GM19397 (cell line): Measurements from ENCODE around the gene GRIK4.

ENCODE experiments used
- ATAC-seq: cut with Tn5 transposase; IDR thresholded peaks from one replicate; pipeline ENCODE4 v1.9.1; 2021; ENCODE audit warnings: mild to moderate bottlenecking, moderate library complexity; ENCODE audit not compliant: unreplicated experiment

Gene GRIK4

GRCh38 chr11:120546312-120547205 is 35.0 kb downstream of the GRIK4 start:
- ATAC-seq, result no peak

GRCh38 chr11:120547316-120547715 is 35.8 kb downstream of the GRIK4 start:
- no peak for ATAC-seq

DNA sequence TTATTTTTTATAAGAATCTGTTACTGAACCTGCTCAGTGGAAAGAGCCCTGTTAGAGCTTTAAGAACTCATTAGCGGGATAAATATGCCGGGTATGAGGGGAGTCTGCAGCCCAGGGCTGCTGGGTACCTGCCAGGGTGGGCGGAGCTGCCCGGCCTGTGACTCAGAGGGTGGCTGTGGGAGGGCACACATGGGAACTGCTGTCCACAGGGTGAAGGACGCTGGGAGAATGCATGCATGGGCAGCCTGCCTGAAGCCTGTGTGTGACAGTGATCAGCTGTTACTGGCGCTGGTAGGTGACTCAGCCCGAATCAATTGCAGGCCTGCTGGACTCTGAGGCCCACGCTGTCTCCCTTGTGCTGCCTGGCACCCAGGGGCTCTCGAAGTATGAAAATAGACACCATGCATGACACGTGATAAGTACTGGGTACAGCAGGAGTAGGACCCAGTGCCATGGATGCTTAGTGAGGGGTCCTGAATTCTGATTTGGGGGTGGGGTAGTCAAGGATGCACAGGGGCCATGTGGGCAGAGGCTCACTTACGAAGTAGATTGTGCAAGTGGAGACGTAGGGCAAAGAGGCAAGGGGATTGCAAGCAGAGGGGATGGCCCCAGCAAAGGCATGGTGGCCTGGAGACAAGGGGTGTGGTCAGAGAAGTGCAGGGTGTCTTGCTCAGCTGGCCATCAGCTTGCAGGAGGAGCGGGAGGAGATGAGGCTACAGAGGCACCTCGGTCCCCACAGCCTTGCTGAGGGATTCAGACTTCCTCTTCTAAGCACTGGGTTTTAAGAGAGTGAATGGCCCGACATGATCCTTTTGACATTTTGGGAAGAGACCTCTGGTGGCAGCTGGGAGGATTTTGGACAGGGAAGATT is 36.5 kb downstream of the GRIK4 start:
- no peak for ATAC-seq

- no peak for ATAC-seq
Observed at GRCh38 chr11:120548682-120549209, 37.2 kb downstream of the GRIK4 start.

DNA sequence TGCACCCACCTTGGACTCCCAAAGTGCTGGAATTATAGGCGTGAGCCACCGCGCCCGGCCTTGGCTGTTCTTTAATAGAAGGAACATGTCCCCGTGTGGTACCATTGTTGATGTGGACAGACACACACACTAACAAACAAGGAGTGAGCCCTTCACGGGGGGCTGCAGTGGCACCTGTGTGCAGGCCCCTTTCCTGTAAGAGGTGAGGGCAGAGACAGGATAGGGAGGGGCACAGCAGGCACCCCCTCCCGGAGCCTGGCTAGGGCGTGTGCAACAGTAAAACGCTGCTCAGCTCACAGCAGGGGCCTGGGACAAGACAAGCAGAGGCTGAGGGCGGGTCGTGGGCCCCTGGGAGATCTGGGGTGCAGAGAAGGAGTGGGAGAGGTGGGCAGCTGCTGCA is 37.8 kb downstream of the GRIK4 start:
- ATAC-seq, result no peak

DNA sequence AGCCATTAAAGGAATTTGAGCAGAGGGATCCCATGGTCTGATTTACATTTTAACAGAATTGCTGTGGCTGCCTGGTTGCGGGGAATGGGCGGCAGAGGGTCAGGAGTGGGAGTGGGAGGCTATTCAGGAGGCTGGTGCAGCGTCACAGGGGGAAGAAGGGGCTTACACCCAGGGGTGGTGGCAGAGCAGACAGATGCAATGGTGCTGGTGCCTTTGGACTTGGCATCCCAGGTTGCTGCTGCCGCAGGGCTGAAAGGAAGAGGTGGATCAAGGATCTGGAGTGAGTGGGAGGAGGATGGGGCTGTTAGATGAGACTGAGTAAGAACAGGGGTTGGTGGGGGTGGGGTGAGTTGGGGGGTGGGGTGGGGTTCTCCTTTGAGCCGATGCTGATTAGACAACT is 38.5 kb downstream of the GRIK4 start:
- no peak for ATAC-seq

- ATAC-seq, result no peak
Observed at GRCh38 chr11:120551191-120551590, 39.6 kb downstream of the GRIK4 start.

GRCh38 chr11:120554766-120555432 is 43.4 kb downstream of the GRIK4 start:
- no peak for ATAC-seq

- ATAC-seq, result no peak
Observed at GRCh38 chr11:120555433-120555773, 43.9 kb downstream of the GRIK4 start.

- ATAC-seq, result no peak
Observed at GRCh38 chr11:120556797-120557196, 45.2 kb downstream of the GRIK4 start.

GRCh38 chr11:120558744-120559431 is 47.3 kb downstream of the GRIK4 start:
- ATAC-seq, result no peak

DNA sequence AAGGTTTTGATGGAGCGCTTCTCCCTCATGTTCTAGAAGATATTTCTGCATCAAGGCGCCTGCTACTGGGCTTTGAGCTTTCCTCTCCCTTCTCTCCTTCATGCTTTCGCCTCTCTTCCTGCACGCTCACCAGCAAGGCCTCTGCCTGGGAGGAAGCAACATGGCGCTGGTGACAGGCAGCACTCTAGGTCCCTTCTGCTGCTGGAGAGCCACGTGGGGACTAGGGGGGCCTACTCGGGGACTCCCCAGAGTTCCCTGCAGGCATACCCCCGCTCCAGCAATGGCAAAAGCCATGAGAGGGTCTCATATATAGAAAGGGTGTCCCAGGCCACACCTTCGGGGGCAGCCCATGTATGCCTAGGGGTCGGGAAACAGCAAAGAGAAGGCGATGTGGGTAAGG is 49.7 kb downstream of the GRIK4 start:
- ATAC-seq, result no peak

GRCh38 chr11:120562806-120563425 is 51.4 kb downstream of the GRIK4 start:
- no peak for ATAC-seq

GRCh38 chr11:120563703-120564572 is 52.4 kb downstream of the GRIK4 start:
- no peak for ATAC-seq

DNA sequence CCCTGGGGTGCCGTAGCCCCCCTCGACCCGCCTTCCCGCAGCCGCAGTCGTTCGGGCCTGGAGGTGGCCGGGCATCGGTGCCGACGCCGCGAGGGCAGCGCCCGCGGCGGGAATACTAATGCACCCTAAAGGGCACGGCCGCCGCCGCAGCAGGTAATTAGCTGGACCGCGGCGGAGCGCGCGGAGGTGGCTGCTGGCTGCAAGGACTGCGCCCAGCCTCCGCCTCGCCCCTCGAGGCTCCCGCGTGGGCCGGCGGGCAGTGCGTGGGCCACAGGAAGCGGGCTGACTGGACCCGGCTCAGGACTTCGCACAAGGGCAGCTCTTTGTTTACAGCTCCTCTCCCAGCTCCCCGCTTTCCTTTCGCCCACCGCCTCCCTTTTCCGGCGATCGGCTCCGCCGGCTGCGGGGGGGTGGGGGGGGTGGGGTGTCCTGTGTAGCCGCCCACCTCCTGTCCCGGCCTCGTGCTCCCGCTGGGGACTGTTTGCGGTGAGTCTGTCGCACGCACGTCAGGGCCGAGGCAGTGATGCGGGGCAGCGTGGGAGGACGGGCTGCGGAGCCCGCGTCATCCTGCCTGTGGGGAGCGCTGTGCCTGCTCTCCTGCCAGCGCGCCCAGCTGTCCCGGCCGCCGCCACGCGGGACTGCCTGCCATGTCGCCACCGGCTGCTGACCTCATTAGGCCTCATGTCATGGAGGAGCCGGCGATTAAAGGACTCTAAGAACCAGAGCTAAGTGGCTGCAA is 53.2 kb downstream of the GRIK4 start:
- peak; percentile 56 for ATAC-seq

DNA sequence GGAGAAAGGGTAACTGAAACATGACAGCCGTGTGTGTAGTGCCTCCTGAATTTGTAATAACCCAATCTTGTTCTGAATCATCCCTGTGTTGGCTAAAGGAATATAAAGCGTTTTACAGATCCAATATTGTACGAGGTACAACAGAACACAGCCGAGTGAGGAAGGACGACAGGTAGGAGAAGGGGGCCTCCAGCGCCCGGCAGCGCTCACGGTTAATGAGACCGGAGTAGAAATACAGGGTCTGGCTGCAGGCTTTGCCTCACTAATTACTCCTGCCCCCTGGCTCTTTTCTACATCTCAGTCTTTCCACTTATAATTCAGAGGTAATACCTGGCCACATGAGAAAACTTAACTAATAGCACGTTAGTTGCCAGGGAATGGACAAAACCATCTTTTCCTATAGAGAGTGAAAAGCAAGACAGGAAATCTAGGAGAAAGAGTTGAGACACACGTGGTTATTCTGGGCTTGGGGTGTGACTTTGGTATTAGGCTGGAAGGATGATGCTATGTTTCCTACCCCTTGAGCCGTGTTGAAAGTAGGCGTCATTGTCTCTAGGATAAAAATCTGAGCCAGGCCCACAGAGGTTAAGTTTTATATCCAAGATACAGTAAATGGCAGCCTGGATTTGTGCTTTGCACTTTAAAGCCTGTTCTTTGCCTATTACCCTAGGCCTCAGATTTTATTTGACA is 54.1 kb downstream of the GRIK4 start:
- no peak for ATAC-seq

- no peak for ATAC-seq
Observed at GRCh38 chr11:120566176-120566575, 54.6 kb downstream of the GRIK4 start.
